Hepatocyte (in vitro differentiated cells): ENCODE results near the gene CLPSL1. TPM values are rescaled to one million over a fixed set of nuclear protein-coding genes. Genes with fewer than 3 reads are reported as not detected.

Experiments used
- DNase-seq: peaks from one replicate; pipeline ENCODE4 v3.0.0-alpha.2; 2016; ENCODE audit warnings: low spot score
- H2AFZ ChIP-seq: fragments of 200-600 bp; sonication (generic); 2 replicates; pipeline ENCODE4 v1.6.0; 2016; ENCODE audit warnings: antibody characterized with exemption, mild to moderate bottlenecking
- H3K27ac ChIP-seq: fragments of 200-600 bp; sonication (generic); 2 replicates; pipeline ENCODE4 v1.5.1; 2016; ENCODE audit warnings: mild to moderate bottlenecking
- H3K27me3 ChIP-seq: fragments of 200-600 bp; sonication (generic); 2 replicates; pipeline ENCODE4 v1.6.1; 2016
- H3K36me3 ChIP-seq: fragments of 200-600 bp; sonication (generic); replicated peaks from 2 replicates; pipeline ENCODE4 v1.5.1; 2016; ENCODE audit warnings: low read depth; ENCODE audit not compliant: insufficient read depth
- H3K4me1 ChIP-seq: fragments of 200-600 bp; sonication (generic); 2 replicates; pipeline ENCODE4 v1.5.1; 2016; ENCODE audit warnings: mild to moderate bottlenecking, moderate library complexity; ENCODE audit not compliant: insufficient read depth
- H3K4me2 ChIP-seq: fragments of 200-600 bp; sonication (generic); 2 replicates; pipeline ENCODE4 v1.6.0; 2016
- H3K4me3 ChIP-seq: fragments of 200-600 bp; sonication (generic); 2 replicates; pipeline ENCODE4 v1.5.1; 2016; ENCODE audit warnings: mild to moderate bottlenecking
- H3K79me2 ChIP-seq: fragments of 200-600 bp; sonication (generic); 2 replicates; pipeline ENCODE4 v1.6.0; 2017; ENCODE audit warnings: mild to moderate bottlenecking
- H3K9me2 ChIP-seq: fragments of 200-600 bp; sonication (generic); replicated peaks from 2 replicates; pipeline ENCODE4 v1.6.0; 2017; ENCODE audit warnings: mild to moderate bottlenecking; ENCODE audit not compliant: insufficient read depth
- H3K9me3 ChIP-seq: fragments of 200-600 bp; sonication (generic); 2 replicates; pipeline ENCODE4 v1.5.1; 2016; ENCODE audit warnings: low read depth, mild to moderate bottlenecking
- H4K20me1 ChIP-seq: fragments of 200-600 bp; sonication (generic); 2 replicates; pipeline ENCODE4 v1.6.0; 2016; ENCODE audit warnings: mild to moderate bottlenecking; ENCODE audit not compliant: insufficient read depth, poor library complexity, severe bottlenecking
- CTCF ChIP-seq: fragments of 200-600 bp; sonication (generic); IDR thresholded peaks from 2 replicates; pipeline ENCODE4 v1.5.1; 2016; ENCODE audit warnings: antibody characterized with exemption, mild to moderate bottlenecking; ENCODE audit not compliant: poor library complexity
- EZH2 ChIP-seq: fragments of 200-600 bp; sonication (generic); IDR thresholded peaks from 2 replicates; pipeline ENCODE4 v1.6.1; 2016; ENCODE audit warnings: antibody characterized with exemption, mild to moderate bottlenecking, borderline replicate concordance
- EZH2phosphoT487 ChIP-seq: fragments of 200-600 bp; sonication (generic); IDR thresholded peaks from one replicate; pipeline ENCODE4 v1.6.1; 2018; ENCODE audit warnings: antibody characterized with exemption, mild to moderate bottlenecking, low read depth, moderate library complexity; ENCODE audit not compliant: unreplicated experiment, severe bottlenecking
- WGBS: methylation state at CpG from one replicate; pipeline ENCODE4 v1.1.6; 2016; ENCODE audit warnings: low lambda C conversion rate; ENCODE audit errors: missing lambda C conversion rate; 5-methylcytosine and 5-hydroxymethylcytosine counted together
- polyA plus RNA-seq: library from polyadenylated mRNA; unstranded; fragments of >200 nt; fragmentation: Nextera tagmentation; extraction: Ambion mirVana; gene quantifications from 2 replicates; pipeline ENCODE4 v1.2.1, GENCODE V29; 2016
- total RNA-seq: library from RNA; depleted of rRNA; stranded (reverse); fragments of >200 nt; gene quantifications from 2 replicates; pipeline ENCODE4 v1.2.3, GENCODE V29; 2014

Gene CLPSL1
- total RNA-seq (not detected in 2 replicates), polyA plus RNA-seq (not detected in 2 replicates)

- H3K79me2 ChIP-seq: no peaks in the 10 kb centered on the region
- H2AFZ ChIP-seq: no peak within 1 kb of the TSS
- H3K4me3 ChIP-seq: no peak within 1 kb of the TSS
- no peak for DNase-seq
- H3K27me3 ChIP-seq: peaks cover 1% of the 10 kb centered on the region
- no peak within 1 kb of the TSS for H3K4me2 ChIP-seq
- H3K36me3 ChIP-seq: no peaks in the 10 kb centered on the region
- H3K4me1 ChIP-seq: no peaks in the 10 kb centered on the region
- no peaks in the 10 kb centered on the region for H4K20me1 ChIP-seq
- 94% methylated on average over 7 of the region's 7 CpGs for WGBS
- H3K9me3 ChIP-seq: no peaks in the 10 kb centered on the region
- H3K27ac ChIP-seq: no peak within 1 kb of the TSS
- TF ChIP-seq CTCF (no peak), EZH2phosphoT487 (no peak), EZH2 (no peak)
- no peaks in the 10 kb centered on the region for H3K9me2 ChIP-seq
These were observed at the start of gene CLPSL1 for GRCh38 chr6:35780719-35781118. CLPSL1 (plus strand) TSS chr6:35781019; CDS start chr6:35781111, 92 bp downstream.

GRCh38 chr6:35731414-35731735, 49.4 kb upstream of the CLPSL1 start:
- no peaks in the 10 kb centered on the region for H3K36me3 ChIP-seq
- DNase-seq: peak; percentile 94
- peak overlapping the region; percentile 95 for H3K4me2 ChIP-seq
- H3K4me1 ChIP-seq: peaks cover 53% of the 10 kb centered on the region
- no peaks in the 10 kb centered on the region for H3K27me3 ChIP-seq
- peak overlapping the region; percentile 61 for H3K4me3 ChIP-seq
- H2AFZ ChIP-seq: peak overlapping the region; percentile 52
- TF ChIP-seq EZH2 (no peak), EZH2phosphoT487 (no peak), CTCF (no peak)
- no peaks in the 10 kb centered on the region for H3K79me2 ChIP-seq
- no peaks in the 10 kb centered on the region for H4K20me1 ChIP-seq
- under 1% methylated on average over 18 of the region's 23 CpGs for WGBS
- H3K27ac ChIP-seq: peak overlapping the region; percentile 100
- no peaks in the 10 kb centered on the region for H3K9me2 ChIP-seq
- no peaks in the 10 kb centered on the region for H3K9me3 ChIP-seq

GRCh38 chr6:35731736-35732532, 48.9 kb upstream of the CLPSL1 start:
- peaks cover 47% of the 10 kb centered on the region for H3K4me1 ChIP-seq
- no peaks in the 10 kb centered on the region for H3K9me3 ChIP-seq
- TF ChIP-seq EZH2phosphoT487 (no peak), CTCF (no peak), EZH2 (no peak)
- H3K27ac ChIP-seq: peak overlapping the region; percentile 100
- H3K4me3 ChIP-seq: peak overlapping the region; percentile 61
- no peaks in the 10 kb centered on the region for H3K79me2 ChIP-seq
- no peaks in the 10 kb centered on the region for H3K27me3 ChIP-seq
- H4K20me1 ChIP-seq: no peaks in the 10 kb centered on the region
- DNase-seq: peak; percentile 96
- H3K36me3 ChIP-seq: no peaks in the 10 kb centered on the region
- no peaks in the 10 kb centered on the region for H3K9me2 ChIP-seq
- peak overlapping the region; percentile 95 for H3K4me2 ChIP-seq
- 2% methylated on average over 25 of the region's 61 CpGs for WGBS
- peak overlapping the region; percentile 52 for H2AFZ ChIP-seq
